HG02763 (cell line): ENCODE data around the gene CASP2.

Experiments
- ATAC-seq: cut with Tn5 transposase; IDR thresholded peaks from one replicate; pipeline ENCODE4 v1.9.1; 2021; ENCODE audit warnings: mild to moderate bottlenecking, moderate library complexity; ENCODE audit not compliant: unreplicated experiment

CASP2 gene

DNA sequence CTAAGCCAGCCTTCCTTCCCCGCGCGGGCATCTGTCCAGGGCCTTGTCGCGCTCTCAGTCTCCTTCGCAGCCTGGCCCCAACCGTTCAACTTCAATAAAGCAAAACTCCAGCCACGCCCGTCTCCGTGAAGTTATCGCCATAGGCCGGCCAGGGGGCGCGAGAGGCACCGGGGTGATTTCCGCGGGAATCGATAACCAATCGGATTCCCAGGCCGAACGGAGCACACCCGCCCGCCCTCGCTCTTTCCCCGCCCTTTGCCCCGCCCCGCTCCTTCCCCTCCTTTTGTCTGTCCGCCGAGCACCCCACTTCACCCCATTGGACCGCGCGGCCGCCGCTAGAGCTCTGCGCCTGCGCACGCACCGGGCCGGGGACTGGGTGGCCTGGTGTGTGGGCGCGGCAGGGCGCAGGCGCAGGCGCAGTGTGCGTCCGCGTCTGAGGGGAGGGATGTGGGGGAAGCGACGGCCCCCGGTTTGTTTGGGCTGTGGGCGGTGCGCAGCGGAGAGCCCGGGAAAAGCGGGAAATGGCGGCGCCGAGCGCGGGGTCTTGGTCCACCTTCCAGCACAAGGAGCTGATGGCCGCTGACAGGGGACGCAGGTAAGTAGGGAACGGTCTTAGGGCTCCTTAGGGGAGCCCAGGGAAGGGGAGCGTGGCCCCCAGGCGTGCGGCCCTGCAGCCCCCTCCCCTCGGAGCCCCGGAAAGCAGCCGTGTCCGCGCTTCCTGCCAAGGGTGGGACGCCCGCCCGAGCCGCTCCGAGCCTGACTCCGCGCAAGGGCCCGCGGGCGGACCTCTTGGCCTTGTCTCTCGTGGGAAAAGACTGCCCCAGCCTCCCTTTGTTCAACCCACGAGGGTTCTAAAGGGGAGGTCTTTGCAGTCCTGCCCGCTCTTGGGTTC lies at the start of gene CASP2:
CASP2 (plus strand) TSS at position 417 of the 892 bp plus-strand sequence; CDS start at position 522, 105 bp downstream.
- ATAC-seq = peak; percentile 91

GRCh38 chr7:143239813-143240212 lies 48.3 kb upstream of the CASP2 start:
- no peak for ATAC-seq

- ATAC-seq = no peak
Measured at GRCh38 chr7:143240291-143241168, 47.6 kb upstream of the CASP2 start.

DNA sequence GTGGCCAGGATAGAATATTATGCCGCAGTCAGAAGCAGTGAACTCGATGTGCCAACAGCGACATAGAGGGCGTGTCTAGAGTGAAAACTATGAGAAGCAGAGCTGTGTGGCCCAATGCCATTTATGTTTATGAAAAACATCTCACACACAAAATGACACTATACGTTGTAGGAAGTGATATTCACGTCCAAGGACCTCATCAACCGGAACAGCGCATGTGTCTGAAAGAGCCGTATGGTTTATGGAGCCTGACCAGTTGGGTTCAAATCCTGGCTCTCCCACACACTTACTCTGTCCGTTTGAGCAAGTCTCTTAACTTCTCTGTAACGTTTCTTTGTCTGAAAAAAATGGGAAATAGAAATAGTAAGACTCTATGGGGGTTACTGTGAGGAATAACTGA lies 45.8 kb upstream of the CASP2 start:
- ATAC-seq = no peak

DNA sequence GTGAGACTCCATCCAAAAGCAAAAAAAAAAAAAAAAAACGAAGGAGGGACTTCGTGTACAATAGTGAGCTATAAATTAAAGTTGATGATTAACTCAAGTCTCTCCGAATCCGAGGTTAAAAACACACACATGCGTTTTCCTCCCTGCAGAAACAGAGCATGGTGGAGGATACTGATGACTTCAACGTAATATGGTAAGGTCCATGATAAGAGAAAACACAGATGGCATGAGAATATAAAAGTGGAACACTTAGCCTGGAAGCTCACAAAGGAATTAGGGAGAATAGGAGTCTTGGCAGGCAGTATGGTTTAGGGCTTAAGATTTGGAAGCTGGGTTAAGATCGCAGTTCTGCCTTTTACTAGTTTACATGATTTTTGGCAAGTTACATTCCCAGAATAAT lies 45.0 kb upstream of the CASP2 start:
- ATAC-seq = no peak

GRCh38 chr7:143243614-143244013 lies 44.5 kb upstream of the CASP2 start:
- no peak for ATAC-seq

DNA sequence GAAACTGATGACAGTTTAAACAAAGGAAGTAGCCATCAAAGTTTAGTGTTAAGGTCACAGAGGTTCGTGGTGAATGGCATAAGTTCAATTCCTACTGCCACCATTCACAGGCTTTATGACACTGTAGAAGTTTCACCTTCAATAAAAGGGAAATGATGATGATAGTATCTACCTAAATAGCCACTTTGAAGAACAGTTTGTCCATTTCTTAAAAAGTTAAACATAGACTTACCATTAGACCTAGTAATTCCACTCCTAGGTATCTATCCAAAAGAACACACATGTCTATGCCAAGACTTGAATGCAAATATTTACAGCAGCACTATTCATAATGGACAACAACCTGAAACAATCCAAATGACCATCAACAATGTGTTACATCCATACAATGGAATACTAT lies 43.8 kb upstream of the CASP2 start:
- no peak for ATAC-seq

DNA sequence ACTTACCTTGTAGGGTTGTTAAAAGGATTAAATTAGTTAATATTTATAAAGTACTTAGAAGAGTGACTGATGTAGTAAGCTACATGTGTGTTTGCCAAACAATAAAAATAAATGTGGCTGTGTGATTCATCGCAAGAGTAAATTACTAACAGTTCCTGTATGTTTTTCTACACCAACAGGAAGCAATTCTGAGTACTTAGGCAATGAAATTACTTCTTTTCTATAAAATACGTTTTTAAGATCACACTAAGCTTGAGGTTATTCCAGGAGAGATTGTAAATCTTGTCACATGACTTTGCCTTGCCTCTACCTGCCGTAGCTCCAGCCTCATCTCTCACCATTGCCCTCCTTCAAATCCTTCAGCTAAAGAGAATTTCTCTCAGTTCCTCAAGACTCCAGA lies 43.0 kb upstream of the CASP2 start:
- ATAC-seq = no peak

GRCh38 chr7:143247372-143247771 lies 40.8 kb upstream of the CASP2 start:
- no peak for ATAC-seq

GRCh38 chr7:143248761-143249354 lies 39.3 kb upstream of the CASP2 start:
- ATAC-seq = no peak

- ATAC-seq = no peak
Measured at GRCh38 chr7:143250199-143250598, 38.0 kb upstream of the CASP2 start.

DNA sequence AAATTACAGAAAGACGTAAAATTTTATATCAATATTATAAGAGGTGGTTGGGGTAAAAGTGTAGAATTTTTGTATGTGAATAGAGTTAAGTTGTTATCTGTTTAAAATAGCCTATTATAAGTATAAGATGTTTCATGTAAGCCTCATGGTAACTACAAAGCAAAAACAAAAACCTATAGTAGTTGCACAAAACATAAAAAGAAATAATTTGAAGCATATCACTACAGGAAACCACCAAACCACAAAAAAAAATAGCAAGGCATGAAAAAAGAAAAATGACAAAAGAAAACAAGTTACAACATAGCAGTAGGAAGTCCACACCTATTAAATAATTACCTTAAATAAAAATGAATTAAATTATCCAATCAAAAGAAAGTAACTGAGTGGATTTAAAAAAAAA lies 37.3 kb upstream of the CASP2 start:
- ATAC-seq = no peak

DNA sequence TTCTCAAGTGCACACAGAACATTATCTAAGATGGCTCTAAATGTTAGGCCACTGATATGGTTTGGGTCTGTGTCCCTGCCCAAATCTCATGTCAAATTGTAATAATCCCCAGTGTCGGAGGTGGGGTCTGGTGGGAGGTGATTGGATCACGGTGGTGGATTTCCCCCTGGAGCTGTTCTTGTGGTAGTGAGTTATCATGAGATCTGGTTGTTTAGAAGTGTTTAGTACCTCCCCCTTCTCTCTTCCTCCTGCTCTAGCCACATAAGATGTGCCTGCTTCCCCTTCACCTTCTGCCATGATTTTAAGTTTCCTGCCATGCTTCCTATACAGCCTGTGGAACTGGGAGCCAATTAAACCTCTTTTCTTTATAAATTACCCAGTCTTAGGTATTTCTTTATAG lies 36.1 kb upstream of the CASP2 start:
- ATAC-seq = no peak

DNA sequence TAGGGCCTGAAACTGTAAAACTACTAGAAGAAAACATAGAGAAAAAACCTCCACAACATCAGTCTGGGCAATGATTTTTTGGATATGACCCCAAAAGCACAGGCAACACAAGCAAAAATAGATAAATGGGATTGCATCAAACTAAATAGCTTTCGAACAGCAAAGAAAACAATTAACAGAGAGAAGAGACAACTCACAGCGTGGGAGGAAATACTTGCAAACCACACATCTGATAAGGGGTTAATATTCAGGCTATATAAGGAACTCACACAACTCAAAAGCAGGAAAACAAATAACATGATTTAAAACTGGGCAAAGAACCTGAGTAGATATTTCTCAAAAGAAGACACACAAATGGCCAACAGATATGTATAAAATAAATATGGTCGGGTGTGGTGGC lies 32.6 kb upstream of the CASP2 start:
- ATAC-seq = no peak

DNA sequence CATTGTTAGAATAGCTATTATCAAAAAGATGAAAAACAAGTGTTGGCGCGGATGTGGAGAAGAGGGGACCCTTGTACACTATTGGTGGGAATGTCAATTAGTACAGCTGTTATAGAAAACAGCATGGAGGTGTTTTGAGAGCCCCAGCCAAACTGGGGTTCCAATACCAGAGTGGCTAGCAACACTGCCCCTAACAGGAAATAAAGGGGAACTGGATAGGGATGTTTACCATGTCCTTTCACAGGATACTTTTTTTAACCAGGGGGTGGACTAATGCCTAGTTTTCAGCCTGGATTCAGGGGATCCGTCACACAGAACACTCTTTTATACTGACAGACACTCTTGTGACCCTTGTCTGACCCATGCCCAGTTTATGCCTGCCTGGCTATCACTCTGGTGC lies 31.8 kb upstream of the CASP2 start:
- no peak for ATAC-seq

DNA sequence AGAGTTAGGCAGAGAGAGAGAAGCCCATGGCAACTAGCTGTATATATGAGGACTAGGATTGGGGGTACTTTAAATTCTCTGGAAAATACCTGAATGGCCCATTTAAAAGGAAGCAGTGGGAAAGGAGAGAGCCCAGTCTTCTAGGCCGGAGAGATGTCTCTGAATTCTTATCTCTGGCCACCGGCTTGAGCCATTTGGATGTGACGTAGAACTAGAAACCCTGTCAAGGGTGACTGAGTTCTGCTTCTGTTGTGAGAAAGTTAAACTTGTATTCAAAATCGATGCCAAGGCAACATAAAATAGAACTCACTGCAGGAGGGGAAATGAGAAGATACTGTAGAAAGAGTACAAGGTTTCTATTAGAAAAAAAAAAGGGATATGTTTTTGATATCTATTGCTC lies 31.2 kb upstream of the CASP2 start:
- peak; percentile 65 for ATAC-seq

DNA sequence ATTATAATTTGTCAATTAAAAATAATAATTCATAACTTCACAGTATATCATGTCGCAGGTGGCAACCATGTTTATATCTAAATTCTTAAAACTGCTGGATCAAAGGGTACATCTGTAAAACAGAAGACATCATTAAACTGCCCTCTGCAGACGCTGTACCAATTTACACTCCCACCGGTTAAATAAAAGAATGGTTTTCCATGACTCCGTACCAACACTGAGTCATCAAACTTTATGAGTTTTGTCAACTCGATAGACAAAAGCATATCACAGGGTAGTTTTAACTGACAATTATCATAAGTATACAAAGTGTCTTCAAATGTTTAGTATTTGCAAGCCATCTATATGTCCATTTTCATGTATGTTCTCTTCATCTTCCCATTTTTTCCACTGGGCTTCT lies 30.6 kb upstream of the CASP2 start:
- no peak for ATAC-seq

GRCh38 chr7:143258831-143259230 lies 29.3 kb upstream of the CASP2 start:
- peak; percentile 36 for ATAC-seq

DNA sequence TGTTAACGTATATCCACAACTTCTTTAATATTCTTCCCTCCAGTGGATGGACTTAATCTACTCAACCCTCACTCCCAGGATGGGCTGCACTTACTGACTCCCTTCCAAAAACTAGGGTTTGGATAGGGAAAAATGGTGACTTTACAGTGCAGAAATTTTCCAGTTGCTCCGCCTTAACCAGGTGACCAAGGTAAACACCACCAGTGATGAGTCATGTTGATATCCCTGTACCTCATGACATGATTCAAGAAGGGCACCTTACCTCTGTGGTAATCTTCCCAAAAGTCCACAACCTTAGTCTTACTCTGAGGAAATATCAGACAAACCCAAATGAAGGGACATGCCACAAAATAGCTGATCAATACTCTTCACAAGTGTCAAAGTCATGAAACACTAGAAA lies 28.4 kb upstream of the CASP2 start:
- no peak for ATAC-seq

GRCh38 chr7:143261901-143262300 lies 26.2 kb upstream of the CASP2 start:
- no peak for ATAC-seq
